Left ventricle myocardium inferior (tissue), 1 donor: ENCODE measurements around the gene UBE2S. TPM values are rescaled to one million over a fixed set of nuclear protein-coding genes. Genes with fewer than 3 reads are reported as not detected.

ENCODE experiments used
- DNase-seq: peaks from one replicate; pipeline ENCODE4 v3.0.0-alpha.2; 2020
- H3K27ac ChIP-seq: fragments of 200-600 bp; replicated peaks from 2 replicates; pipeline ENCODE4 v1.8.0; 2021
- H3K27me3 ChIP-seq: fragments of 200-600 bp; 2 replicates; pipeline ENCODE4 v1.8.0; 2021; ENCODE audit warnings: low read depth
- H3K36me3 ChIP-seq: fragments of 200-600 bp; 2 replicates; pipeline ENCODE4 v1.8.0; 2021
- H3K4me1 ChIP-seq: fragments of 200-600 bp; 2 replicates; pipeline ENCODE4 v1.8.0; 2021
- H3K4me3 ChIP-seq: fragments of 200-600 bp; 2 replicates; pipeline ENCODE4 v1.8.0; 2021; ENCODE audit warnings: mild to moderate bottlenecking, moderate library complexity
- H3K9me3 ChIP-seq: fragments of 200-600 bp; replicated peaks from 2 replicates; pipeline ENCODE4 v1.8.0; 2021
- intact Hi-C: fragments of 100-400 bp; cut with micrococcal nuclease; formaldehyde crosslinking; loops from one replicate; pipeline ENCODE4 v1.11.0; 2022
- total RNA-seq: library from RNA; stranded (reverse); fragmentation: NEBNext Ultra II Directional; extraction: Animal tissue kit (Norgen Biotek cat#: 25700); gene quantifications from one replicate; pipeline ENCODE4 v1.2.1, GENCODE V29; 2021
- TF ChIP-seq, protein P1 (sequence below): fragments of 200-600 bp; IDR thresholded peaks from 2 replicates; pipeline ENCODE4 v1.8.0; 2021; ENCODE audit warnings: antibody characterized with exemption, mild to moderate bottlenecking, borderline replicate concordance
- donor health status: DM: no; HTN: yes; CAD: no; lungs with severe emphysema.

UBE2S gene
- total RNA-seq, 1 donor from 2014 or later, result 33.2 TPM

DNA sequence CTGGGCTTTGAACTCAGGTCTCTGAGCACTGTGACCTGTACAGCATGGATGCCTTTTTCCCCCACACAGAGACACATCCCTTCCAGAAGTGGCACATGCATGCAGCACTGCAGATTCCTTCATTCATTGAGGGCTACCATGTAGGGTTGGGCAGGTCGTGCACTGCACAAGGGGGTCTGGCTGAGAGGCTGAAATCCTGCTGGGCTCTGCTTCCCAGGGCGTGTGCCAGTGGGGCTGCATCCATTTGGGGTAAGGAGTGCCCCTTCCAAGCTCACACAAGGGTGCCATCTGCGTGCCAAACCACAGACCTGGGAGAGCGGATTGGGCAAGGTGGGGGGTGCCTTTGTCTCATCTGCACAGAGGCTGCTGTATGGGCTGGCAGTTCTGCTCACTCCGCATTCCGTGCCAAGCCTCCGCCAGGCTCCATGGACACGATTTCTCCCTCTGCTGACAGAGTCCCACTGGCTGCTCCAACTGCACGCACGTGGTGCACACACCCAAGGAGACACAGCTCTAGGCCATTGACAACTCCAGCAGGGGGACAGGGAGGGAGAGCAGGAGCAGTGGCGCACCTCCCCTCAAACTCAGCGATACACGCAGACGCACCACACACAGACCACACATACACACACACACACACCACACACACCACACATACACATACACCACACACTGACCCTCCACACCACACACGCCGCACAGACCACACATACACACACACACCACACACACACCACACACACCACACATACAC is 40.0 kb upstream of the UBE2S start:
- intact Hi-C loops, result no loop called here
- Histone ChIP-seq H3K4me1 (peaks cover 13% of the 10 kb centered on the region), H3K27me3 (peaks cover 74% of the 10 kb centered on the region), H3K27ac (no peak overlapping the region), H3K9me3 (no peaks in the 10 kb centered on the region), H3K4me3 (no peak overlapping the region), H3K36me3 (no peaks in the 10 kb centered on the region)
- no peak for DNase-seq
- TF ChIP-seq, protein P1, sequence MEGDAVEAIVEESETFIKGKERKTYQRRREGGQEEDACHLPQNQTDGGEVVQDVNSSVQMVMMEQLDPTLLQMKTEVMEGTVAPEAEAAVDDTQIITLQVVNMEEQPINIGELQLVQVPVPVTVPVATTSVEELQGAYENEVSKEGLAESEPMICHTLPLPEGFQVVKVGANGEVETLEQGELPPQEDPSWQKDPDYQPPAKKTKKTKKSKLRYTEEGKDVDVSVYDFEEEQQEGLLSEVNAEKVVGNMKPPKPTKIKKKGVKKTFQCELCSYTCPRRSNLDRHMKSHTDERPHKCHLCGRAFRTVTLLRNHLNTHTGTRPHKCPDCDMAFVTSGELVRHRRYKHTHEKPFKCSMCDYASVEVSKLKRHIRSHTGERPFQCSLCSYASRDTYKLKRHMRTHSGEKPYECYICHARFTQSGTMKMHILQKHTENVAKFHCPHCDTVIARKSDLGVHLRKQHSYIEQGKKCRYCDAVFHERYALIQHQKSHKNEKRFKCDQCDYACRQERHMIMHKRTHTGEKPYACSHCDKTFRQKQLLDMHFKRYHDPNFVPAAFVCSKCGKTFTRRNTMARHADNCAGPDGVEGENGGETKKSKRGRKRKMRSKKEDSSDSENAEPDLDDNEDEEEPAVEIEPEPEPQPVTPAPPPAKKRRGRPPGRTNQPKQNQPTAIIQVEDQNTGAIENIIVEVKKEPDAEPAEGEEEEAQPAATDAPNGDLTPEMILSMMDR, result no peak

DNA sequence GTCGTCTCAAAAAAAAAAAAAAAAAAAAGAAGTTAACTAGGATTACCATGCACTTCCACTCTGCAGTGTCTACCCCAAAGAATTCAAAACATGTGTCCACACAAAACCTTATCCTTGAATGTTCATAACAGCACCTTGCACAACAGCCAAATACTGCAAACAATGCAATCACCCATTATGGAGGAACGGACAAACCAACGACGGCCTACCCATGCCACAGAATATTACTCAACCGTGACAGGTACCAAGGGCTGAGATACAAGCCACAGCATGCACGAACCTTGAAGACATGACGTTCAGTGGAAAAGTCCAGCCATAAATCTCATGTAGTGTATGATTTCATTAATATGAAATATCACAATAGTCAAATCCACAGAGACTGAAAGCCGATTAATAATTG is 38.5 kb upstream of the UBE2S start:
- Histone ChIP-seq H3K36me3 (no peaks in the 10 kb centered on the region), H3K9me3 (no peaks in the 10 kb centered on the region), H3K4me1 (peaks cover 10% of the 10 kb centered on the region), H3K4me3 (no peak overlapping the region), H3K27ac (no peak overlapping the region), H3K27me3 (peaks cover 74% of the 10 kb centered on the region)
- TF ChIP-seq, protein P1, result no peak
- intact Hi-C loops, result no loop called here
- DNase-seq, result no peak

DNA sequence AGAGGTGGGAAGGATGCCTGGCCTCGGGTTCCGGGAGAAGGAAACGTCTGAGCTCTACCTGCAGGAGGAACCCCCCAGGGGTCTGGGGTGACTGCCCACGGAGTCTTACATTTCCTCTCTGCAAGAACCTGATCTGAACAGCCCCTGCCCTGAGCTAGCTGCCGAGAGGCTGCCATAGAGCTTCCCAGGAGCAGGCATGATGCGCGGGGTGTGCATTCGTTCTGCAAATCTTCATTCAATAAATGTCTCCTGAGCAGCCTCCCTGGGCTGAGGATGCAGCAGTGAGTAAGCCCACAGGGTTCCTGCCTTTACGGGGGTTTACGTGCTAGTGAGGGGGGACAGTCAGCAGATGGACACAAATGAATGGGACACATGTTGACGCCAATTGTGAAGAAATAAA is 37.1 kb upstream of the UBE2S start:
- intact Hi-C loops, result no loop called here
- DNase-seq, result no peak
- H3K27me3 ChIP-seq, result peaks cover 83% of the 10 kb centered on the region
- H3K4me1 ChIP-seq, result peaks cover 11% of the 10 kb centered on the region
- no peak overlapping the region for H3K4me3 ChIP-seq
- H3K36me3 ChIP-seq, result no peaks in the 10 kb centered on the region
- no peaks in the 10 kb centered on the region for H3K9me3 ChIP-seq
- no peak overlapping the region for H3K27ac ChIP-seq
- TF ChIP-seq, protein P1, result no peak

GRCh38 chr19:55443824-55444480 is 36.4 kb upstream of the UBE2S start:
- intact Hi-C loops, result no loop called here
- TF ChIP-seq, protein P1, result no peak
- peaks cover 83% of the 10 kb centered on the region for H3K27me3 ChIP-seq
- no peak overlapping the region for H3K4me3 ChIP-seq
- DNase-seq, result no peak
- peaks cover 11% of the 10 kb centered on the region for H3K4me1 ChIP-seq
- no peaks in the 10 kb centered on the region for H3K36me3 ChIP-seq
- H3K27ac ChIP-seq, result no peak overlapping the region
- no peaks in the 10 kb centered on the region for H3K9me3 ChIP-seq

- Histone ChIP-seq H3K36me3 (no peaks in the 10 kb centered on the region), H3K4me1 (peaks cover 11% of the 10 kb centered on the region), H3K4me3 (no peak within 1 kb of the TSS), H3K27ac (no peak within 1 kb of the TSS), H3K9me3 (no peaks in the 10 kb centered on the region), H3K27me3 (peaks cover 90% of the 10 kb centered on the region)
- intact Hi-C loops, result no loop called here
- DNase-seq, result no peak
- TF ChIP-seq, protein P1, result no peak
These were observed 35.6 kb upstream of the UBE2S start, which contains the start of gene SHISA7 for GRCh38 chr19:55443045-55443823. TSS of gene SHISA7 (minus strand) at chr19:55443300. CDS start at chr19:55442863, 437 bp downstream.
